IMR-90 (cell line): ENCODE results near the gene RNU6-1. TPM values are rescaled to one million over a fixed set of nuclear protein-coding genes. Genes with fewer than 3 reads are reported as not detected.

Experiments used
- ATAC-seq: fragments of 200-7000 bp; cut with Tn5 transposase; 2 replicates; pipeline ENCODE4 v1.9.1; 2020; ENCODE audit warnings: low read depth, mild to moderate bottlenecking, moderate library complexity
- BruUV-seq: library from RNA; stranded (reverse); fragments of 400-500 nt; replicated peaks from 2 replicates; lab custom pipeline; 2021; lab: Mats Ljungman, UMichigan
- CTCF ChIA-PET: fragments of 300-600 bp; formaldehyde crosslinking; extraction: SDS; loops from one replicate; lab custom pipeline; 2021; ENCODE audit warnings: antibody characterized with exemption; lab: Yijun Ruan, JAX
- POLR2A ChIA-PET: fragments of 300-600 bp; sonication (Branson Sonifier 250); formaldehyde crosslinking; loops from one replicate; lab custom pipeline; 2022; ENCODE audit warnings: antibody characterized with exemption; ENCODE audit not compliant: unreplicated experiment; lab: Charles Lee
- DNase-seq: peaks from one replicate; pipeline ENCODE4 v3.0.0; 2013
- H2AFZ ChIP-seq: replicated peaks from 2 replicates; pipeline ENCODE3; 2013; ENCODE audit warnings: low read length, mild to moderate bottlenecking; ENCODE audit not compliant: poor library complexity
- H2AK5ac ChIP-seq: 2 replicates; pipeline ENCODE4 v1.6.1; 2013; ENCODE audit warnings: low read depth, low read length, inconsistent platforms
- H2AK9ac ChIP-seq: replicated peaks from 2 replicates; pipeline ENCODE3; 2013; ENCODE audit warnings: mild to moderate bottlenecking, low read depth, low read length, moderate library complexity; ENCODE audit not compliant: poor library complexity
- H2BK120ac ChIP-seq: 2 replicates; pipeline ENCODE4 v1.6.1; 2013; ENCODE audit warnings: low read depth, low read length, inconsistent platforms
- H2BK15ac ChIP-seq: 3 replicates; pipeline ENCODE4 v1.6.1; 2013; ENCODE audit warnings: low read depth, low read length, inconsistent platforms
- H2BK20ac ChIP-seq: 2 replicates; pipeline ENCODE4 v1.6.1; 2013; ENCODE audit warnings: low read depth, mild to moderate bottlenecking, inconsistent platforms, low read length, moderate library complexity
- H2BK5ac ChIP-seq: 2 replicates; pipeline ENCODE4 v1.6.1; 2013; ENCODE audit warnings: mild to moderate bottlenecking, low read depth, low read length, inconsistent platforms; ENCODE audit not compliant: poor library complexity, severe bottlenecking
- H3K14ac ChIP-seq: replicated peaks from 2 replicates; pipeline ENCODE4 v1.6.1; 2013; ENCODE audit warnings: low read depth, low read length, inconsistent platforms
- H3K18ac ChIP-seq: 2 replicates; pipeline ENCODE4 v1.6.1; 2013; ENCODE audit warnings: low read depth, low read length, control low read depth
- H3K23ac ChIP-seq: 2 replicates; pipeline ENCODE4 v1.6.1; 2013; ENCODE audit warnings: low read depth, low read length, inconsistent platforms
- H3K27ac ChIP-seq: 2 replicates; pipeline ENCODE4 v1.5.1; 2013; ENCODE audit warnings: mild to moderate bottlenecking, control low read depth, low read length; ENCODE audit not compliant: insufficient read depth
- H3K27me3 ChIP-seq: 2 replicates; pipeline ENCODE4 v1.6.1; 2013; ENCODE audit warnings: low read length; ENCODE audit not compliant: control insufficient read depth, insufficient read depth
- H3K36me3 ChIP-seq: 2 replicates; pipeline ENCODE4 v1.6.1; 2013; ENCODE audit warnings: low read length, mixed read lengths; ENCODE audit not compliant: control insufficient read depth, insufficient read depth
- H3K4ac ChIP-seq: 2 replicates; pipeline ENCODE4 v1.6.1; 2013; ENCODE audit warnings: low read depth, low read length, inconsistent platforms
- H3K4me1 ChIP-seq: 2 replicates; pipeline ENCODE4 v1.6.1; 2013; ENCODE audit warnings: low read length, mixed read lengths; ENCODE audit not compliant: control insufficient read depth, insufficient read depth
- H3K4me2 ChIP-seq: 2 replicates; pipeline ENCODE4 v1.6.1; 2013; ENCODE audit warnings: low read depth, mild to moderate bottlenecking, control low read depth, low read length, moderate library complexity
- H3K4me3 ChIP-seq: 2 replicates; pipeline ENCODE4 v1.5.1; 2013; ENCODE audit warnings: low read depth, mild to moderate bottlenecking, control low read depth, low read length, moderate library complexity; ENCODE audit not compliant: insufficient read depth
- H3K56ac ChIP-seq: 2 replicates; pipeline ENCODE4 v1.6.1; 2013; ENCODE audit warnings: low read length, inconsistent platforms; ENCODE audit not compliant: insufficient read depth; ENCODE audit errors: extremely low read depth
- H3K79me1 ChIP-seq, 2 experiments: 2 replicates each; pipeline ENCODE4 v1.6.1; 2013; ENCODE audit warnings: low read length in 2 of 2, inconsistent platforms in 1 of 2, low read depth in 1 of 2
- H3K9ac ChIP-seq: 2 replicates; pipeline ENCODE4 v1.6.1; 2013; ENCODE audit warnings: low read depth, low read length, control low read depth
- H3K9me1 ChIP-seq: 2 replicates; pipeline ENCODE4 v1.6.1; 2013; ENCODE audit warnings: low read length, inconsistent platforms; ENCODE audit not compliant: insufficient read depth
- H3K9me3 ChIP-seq: 2 replicates; pipeline ENCODE4 v1.6.1; 2013; ENCODE audit warnings: low read length; ENCODE audit not compliant: control insufficient read depth, insufficient read depth
- H4K20me1 ChIP-seq: 2 replicates; pipeline ENCODE4 v1.6.1; 2013; ENCODE audit warnings: low read length, inconsistent platforms; ENCODE audit not compliant: insufficient read depth
- H4K5ac ChIP-seq: 2 replicates; pipeline ENCODE4 v1.6.1; 2013; ENCODE audit warnings: mild to moderate bottlenecking, low read depth, low read length, control low read depth
- H4K8ac ChIP-seq, 2 experiments: 2 replicates each; pipeline ENCODE4 v1.6.1; 2013; ENCODE audit warnings: low read depth in 2 of 2, low read length in 2 of 2, control low read depth in 1 of 2, inconsistent platforms in 1 of 2
- H4K91ac ChIP-seq: 2 replicates; pipeline ENCODE4 v1.6.1; 2013; ENCODE audit warnings: low read depth, low read length, inconsistent platforms; ENCODE audit not compliant: insufficient read depth
- BHLHE40 ChIP-seq: fragments of 150-350 bp; IDR thresholded peaks from 2 replicates; pipeline ENCODE4 v1.6.1; 2016; ENCODE audit warnings: mild to moderate bottlenecking, low read depth, low read length
- CEBPB ChIP-seq: IDR thresholded peaks from 2 replicates; pipeline ENCODE4 v1.6.1; 2012; ENCODE audit warnings: low read depth, low read length, improper control_type of control experiment
- CHD1 ChIP-seq: IDR thresholded peaks from 2 replicates; pipeline ENCODE4 v1.6.1; 2012; ENCODE audit warnings: low read depth, low read length, improper control_type of control experiment
- CTCF ChIP-seq: conservative IDR thresholded peaks from 2 replicates; pipeline ENCODE4 v1.5.1; 2012; ENCODE audit warnings: mild to moderate bottlenecking, low read depth, low read length, improper control_type of control experiment
- ELK1 ChIP-seq: fragments of 150-350 bp; IDR thresholded peaks from 2 replicates; pipeline ENCODE4 v1.6.1; 2016; ENCODE audit warnings: low read depth, mild to moderate bottlenecking, low read length, moderate library complexity, borderline replicate concordance
- FOS ChIP-seq: fragments of 150-350 bp; IDR thresholded peaks from 2 replicates; pipeline ENCODE4 v1.6.1; 2016; ENCODE audit warnings: low read depth, low read length
- MAFK ChIP-seq: IDR thresholded peaks from 2 replicates; pipeline ENCODE4 v1.6.1; 2012; ENCODE audit warnings: low read depth, low read length, improper control_type of control experiment
- MAZ ChIP-seq: IDR thresholded peaks from 2 replicates; pipeline ENCODE4 v1.6.1; 2012; ENCODE audit warnings: low read depth, mild to moderate bottlenecking, low read length, improper control_type of control experiment, moderate library complexity, borderline replicate concordance
- MXI1 ChIP-seq: IDR thresholded peaks from 2 replicates; pipeline ENCODE4 v1.6.1; 2012; ENCODE audit warnings: low read depth, mild to moderate bottlenecking, low read length, moderate library complexity, borderline replicate concordance
- NFE2L2 ChIP-seq: fragments of 150-350 bp; IDR thresholded peaks from 2 replicates; pipeline ENCODE4 v1.6.1; 2016; ENCODE audit warnings: low read depth, mild to moderate bottlenecking, low read length
- POLR2A ChIP-seq: IDR thresholded peaks from 2 replicates; pipeline ENCODE4 v1.6.1; 2012; ENCODE audit warnings: mild to moderate bottlenecking, low read depth, low read length
- RAD21 ChIP-seq: IDR thresholded peaks from 2 replicates; pipeline ENCODE4 v1.6.1; 2012; ENCODE audit warnings: low read length, improper control_type of control experiment
- RCOR1 ChIP-seq: IDR thresholded peaks from 2 replicates; pipeline ENCODE4 v1.6.1; 2012; ENCODE audit warnings: mild to moderate bottlenecking, low read length, improper control_type of control experiment; ENCODE audit not compliant: insufficient replicate concordance
- RFX5 ChIP-seq: IDR thresholded peaks from 2 replicates; pipeline ENCODE4 v1.8.0; 2012; ENCODE audit warnings: low read depth, mild to moderate bottlenecking, low read length, moderate library complexity
- SMC3 ChIP-seq: fragments of 150-350 bp; IDR thresholded peaks from 2 replicates; pipeline ENCODE4 v1.6.1; 2016; ENCODE audit warnings: low read depth, mild to moderate bottlenecking, antibody characterized with exemption, low read length, moderate library complexity
- USF2 ChIP-seq: fragments of 150-350 bp; IDR thresholded peaks from 2 replicates; pipeline ENCODE4 v1.6.1; 2017; ENCODE audit warnings: mild to moderate bottlenecking, antibody characterized with exemption, low read length, low read depth
- WGBS, 2 experiments: methylation state at CpG; one replicate each; pipeline versions ENCODE4 v1.1.5 to v1.1.7; 2013; ENCODE audit warnings: missing lambda C conversion rate in 2 of 2; ENCODE audit not compliant: insufficient read length in 1 of 2; ENCODE audit errors: extremely low coverage in 2 of 2; 5-methylcytosine and 5-hydroxymethylcytosine counted together
- dilution Hi-C: fragments of 300-500 bp; cut with HindIII; formaldehyde crosslinking; loops from one replicate; pipeline ENCODE4 v1.14.3; 2018; ENCODE audit warnings: low sequenced_read_pairs; ENCODE audit not compliant: unreplicated experiment
- in situ Hi-C: fragments of 300-500 bp; cut with MboI; formaldehyde crosslinking; loops from 3 replicates; pipeline ENCODE4 v1.14.3; 2019; ENCODE audit warnings: low sequenced_read_pairs, inconsistent platforms, mixed read lengths
- intact Hi-C: fragments of 100-400 bp; cut with micrococcal nuclease; formaldehyde crosslinking; loops from 2 replicates; pipeline ENCODE4 v1.10.0; 2022
- polyA plus RNA-seq, 3 experiments: library from polyadenylated mRNA; depleted of rRNA; stranded (reverse); fragments of >200 nt; gene quantifications; 2 replicates each; pipeline ENCODE4 v1.2.3, GENCODE V29; 2012; ENCODE audit warnings: low replicate concordance in 1 of 3
- total RNA-seq: library from RNA; depleted of rRNA; stranded (reverse); fragments of >200 nt; gene quantifications from 2 replicates; pipeline ENCODE4 v1.2.3, GENCODE V29; 2012

The RNU6-1 gene
- total and polyA plus RNA-seq, 2 of the 4 experiments (the other 2 are of a cell fraction): not detected

- H3K27ac ChIP-seq: no peak overlapping the region
- H2AK5ac ChIP-seq: no peak overlapping the region
- H3K4ac ChIP-seq: no peak overlapping the region
- TF ChIP-seq POLR2A (no peak), FOS (no peak), NFE2L2 (no peak), MXI1 (no peak), CTCF (no peak), CHD1 (no peak), RCOR1 (no peak), ELK1 (no peak), CEBPB (no peak), MAZ (no peak), RFX5 (no peak), RAD21 (no peak), USF2 (no peak), BHLHE40 (no peak), MAFK (no peak), SMC3 (no peak)
- H3K9me1 ChIP-seq: 0 out of 2 replicates have a peak, but pooled peaks cover 4% of the 10 kb centered on the region
- intact Hi-C loops (loop anchor here (1.0 to 10.0 kb wide), 5 partner anchors 335 to 771 kb away; partner anchors contain the start of gene SMAD3), dilution Hi-C loops (no loop called here), in situ Hi-C loops (loop anchor here (5.0 kb wide), 2 partner anchors 379 to 894 kb away; no protein-coding TSS in a partner anchor)
- peak overlapping the region; percentile 74 for H2AFZ ChIP-seq
- H3K4me1 ChIP-seq: peaks cover 2% of the 10 kb centered on the region; the same call in 1 of the 2 replicates
- peaks cover 62% of the 10 kb centered on the region for H3K27me3 ChIP-seq
- BruUV-seq: no TSS peak
- no peaks in the 10 kb centered on the region for H4K20me1 ChIP-seq
- no peak overlapping the region for H3K14ac ChIP-seq
- H3K23ac ChIP-seq: no peak overlapping the region
- H4K91ac ChIP-seq: no peak overlapping the region
- no peak overlapping the region for H4K8ac ChIP-seq
- H2BK5ac ChIP-seq: no peak overlapping the region
- no peak for DNase-seq
- POLR2A ChIA-PET: no interaction called here
- no peaks in the 10 kb centered on the region for H3K36me3 ChIP-seq
- peak overlapping the region; percentile 13; the same call in 1 of the 2 replicates for H3K4me3 ChIP-seq
- no peak overlapping the region for H3K18ac ChIP-seq
- WGBS, 2 experiments: no CpG with 5 or more reads among the region's 16 CpGs
- no peak overlapping the region for H2BK20ac ChIP-seq
- H4K5ac ChIP-seq: no peak overlapping the region
- CTCF ChIA-PET: interaction anchor here (0.7 to 2.1 kb wide), 2 partner anchors 379 to 422 kb away, joined by 3 to 7 read pairs; no protein-coding TSS in a partner anchor
- no peaks in the 10 kb centered on the region for H3K9me3 ChIP-seq
- H3K56ac ChIP-seq: no peak overlapping the region
- no peak overlapping the region for H2BK120ac ChIP-seq
- no peak for ATAC-seq
- no peak overlapping the region for H2AK9ac ChIP-seq
- no peaks in the 10 kb centered on the region for H3K79me1 ChIP-seq
- H3K4me2 ChIP-seq: peak overlapping the region; percentile 21; the same call in 1 of the 2 replicates
- H2BK15ac ChIP-seq: no peak overlapping the region
- no peak overlapping the region for H3K9ac ChIP-seq
These were observed 3.8 kb downstream of the RNU6-1 start for GRCh38 chr15:67836134-67836455.
